Liver (tissue), 9 donors: ENCODE measurements around the gene FKBP1A. TPM values are rescaled to one million over a fixed set of nuclear protein-coding genes. Genes with fewer than 3 reads are reported as not detected.

ENCODE experiments used
- DNase-seq: peaks from one replicate; pipeline ENCODE4 v3.0.0-alpha.2; 2017; ENCODE audit warnings: low spot score
- H3K27ac ChIP-seq, 2 donors: one replicate each; pipeline ENCODE4 v1.7.0; 2013; ENCODE audit warnings: inconsistent platforms in 2 of 2, low read length in 2 of 2, control low read depth in 1 of 2, low read depth in 1 of 2, mild to moderate bottlenecking in 1 of 2
- H3K27me3 ChIP-seq, 4 donors: one replicate each; pipeline versions ENCODE4 v1.6.1 to v1.7.0; 2013; ENCODE audit warnings: low read length in 3 of 4, inconsistent platforms in 1 of 4, mild to moderate bottlenecking in 1 of 4, moderate library complexity in 1 of 4; ENCODE audit not compliant: control insufficient read depth in 4 of 4, insufficient read depth in 4 of 4
- H3K36me3 ChIP-seq, 4 donors: one replicate each; pipeline versions ENCODE4 v1.6.1 to v1.7.0; 2013; ENCODE audit warnings: low read length in 3 of 4, mild to moderate bottlenecking in 3 of 4, low read depth in 1 of 4, moderate library complexity in 1 of 4; ENCODE audit not compliant: control insufficient read depth in 4 of 4, insufficient read depth in 3 of 4
- H3K4me1 ChIP-seq, 4 donors: one replicate each; pipeline versions ENCODE4 v1.6.1 to v1.7.0; 2013; ENCODE audit warnings: low read length in 3 of 4, mild to moderate bottlenecking in 3 of 4, moderate library complexity in 1 of 4; ENCODE audit not compliant: control insufficient read depth in 4 of 4, insufficient read depth in 4 of 4
- H3K4me3 ChIP-seq, 3 donors: one replicate each; pipeline versions ENCODE4 v1.6.1 to v1.7.0; 2013; ENCODE audit warnings: low read length in 3 of 3, control low read depth in 1 of 3, low read depth in 1 of 3, mild to moderate bottlenecking in 1 of 3
- H3K9ac ChIP-seq, 2 donors: one replicate each; pipeline ENCODE4 v1.7.0; 2013; ENCODE audit warnings: low read length in 2 of 2, mild to moderate bottlenecking in 2 of 2, moderate library complexity in 2 of 2, control low read depth in 1 of 2, low read depth in 1 of 2
- H3K9me3 ChIP-seq, 4 donors: one replicate each; pipeline versions ENCODE4 v1.6.1 to v1.7.0; 2013; ENCODE audit warnings: low read length in 3 of 4; ENCODE audit not compliant: control insufficient read depth in 4 of 4
- ATF3 ChIP-seq: IDR thresholded peaks from 2 replicates; pipeline ENCODE4 v1.6.1; 2016; ENCODE audit warnings: antibody characterized with exemption
- EGR1 ChIP-seq, 2 donors: IDR thresholded peaks; 2 replicates each; pipeline ENCODE4 v1.6.1; 2016 to 2018; ENCODE audit warnings: antibody characterized with exemption in 2 of 2, low read depth in 2 of 2
- FOXA1 ChIP-seq: IDR thresholded peaks from 2 replicates; pipeline ENCODE4 v1.6.1; 2016; ENCODE audit warnings: antibody characterized with exemption
- FOXA2 ChIP-seq: IDR thresholded peaks from 2 replicates; pipeline ENCODE4 v1.6.1; 2016; ENCODE audit warnings: antibody characterized with exemption
- HNF4A ChIP-seq, 2 donors: conservative IDR thresholded peaks; 2 replicates each; pipeline ENCODE4 v1.6.1; 2016; ENCODE audit warnings: antibody characterized with exemption in 2 of 2, mild to moderate bottlenecking in 2 of 2
- HNF4G ChIP-seq: IDR thresholded peaks from 2 replicates; pipeline ENCODE4 v1.6.1; 2016; ENCODE audit warnings: antibody characterized with exemption
- MAX ChIP-seq: IDR thresholded peaks from 2 replicates; pipeline ENCODE4 v1.6.1; 2016; ENCODE audit warnings: antibody characterized with exemption
- NR2F2 ChIP-seq: IDR thresholded peaks from 2 replicates; pipeline ENCODE4 v1.6.1; 2016; ENCODE audit warnings: antibody characterized with exemption
- REST ChIP-seq: IDR thresholded peaks from 2 replicates; pipeline ENCODE4 v1.6.1; 2016; ENCODE audit warnings: antibody characterized with exemption, mild to moderate bottlenecking
- RXRA ChIP-seq, 2 donors: IDR thresholded peaks; 2 replicates each; pipeline ENCODE4 v1.6.1; 2017 to 2018; ENCODE audit warnings: antibody characterized with exemption in 2 of 2, mild to moderate bottlenecking in 1 of 2
- SP1 ChIP-seq: IDR thresholded peaks from 2 replicates; pipeline ENCODE4 v1.6.1; 2018; ENCODE audit warnings: antibody characterized with exemption, mild to moderate bottlenecking
- WGBS: extraction: QIAGEN DNeasy Blood & Tissue Kit; methylation state at CpG from one replicate; pipeline ENCODE4 v1.1.7; 2013; 5-methylcytosine and 5-hydroxymethylcytosine counted together
- polyA plus RNA-seq, 2 donors: library from polyadenylated mRNA; stranded (reverse) in 1 of 2; unstranded in 1 of 2; fragments of 200-250 nt in 1 of 2; fragments of >200 nt in 1 of 2; fragmentation: Nextera tagmentation in 1 of 2; extraction: Ambion mirVana in 1 of 2; gene quantifications; one replicate each; pipeline versions ENCODE4 v1.2.1 to v1.2.3, GENCODE V29; 2013 to 2015
- total RNA-seq, 2 donors: library from RNA; depleted of rRNA; stranded (reverse); fragments of >200 nt; gene quantifications; one replicate each; pipeline ENCODE4 v1.2.3, GENCODE V29; 2014
- donor health status: healthy.
- donor health status: healthy.
- donor health status: healthy.
- donor health status: healthy.
- donor health status: healthy.

FKBP1A gene
- total and polyA plus RNA-seq, 4 donors: 49.3 to 114 (median 76.9) TPM

GRCh38 chr20:1335961-1336698 lies 56.7 kb downstream of the FKBP1A start:
- Histone ChIP-seq H3K36me3 (no peaks in the 10 kb centered on the region), H3K27ac (peak overlapping the region; percentile 14 to 63), H3K27me3 (no peaks in the 10 kb centered on the region), H3K4me1 (peaks cover 4 to 17% (median 11%) of the 10 kb centered on the region in 4 donors), H3K9ac (no peak overlapping the region), H3K4me3 (no peak overlapping the region), H3K9me3 (no peaks in the 10 kb centered on the region)
- TF ChIP-seq HNF4G: no peak
- TF ChIP-seq REST: no peak
- TF ChIP-seq RXRA (IDR thresholded peaks at IDR 0.05): peak in 1 of 2 donors; percentile 3
- TF ChIP-seq HNF4A (conservative IDR thresholded peaks at IDR 0.05): peak in 1 of 2 donors; percentile 17
- WGBS: 44% methylated on average over 6 of the region's 6 CpGs
- peak; percentile 17 for DNase-seq

- Histone ChIP-seq H3K4me1 (peaks cover 4 to 24% (median 14%) of the 10 kb centered on the region in 4 donors), H3K4me3 (no peak overlapping the region), H3K9me3 (no peaks in the 10 kb centered on the region), H3K9ac (no peak overlapping the region), H3K36me3 (no peaks in the 10 kb centered on the region), H3K27me3 (no peaks in the 10 kb centered on the region), H3K27ac (no peak overlapping the region)
- 70% methylated on average over 3 of the region's 3 CpGs for WGBS
- no peak for TF ChIP-seq SP1
- TF ChIP-seq NR2F2: no peak
- TF ChIP-seq RXRA (IDR thresholded peaks at IDR 0.05): no peak
- no peak for TF ChIP-seq ATF3
- no peak for TF ChIP-seq FOXA2
- TF ChIP-seq MAX: no peak
- no peak for TF ChIP-seq HNF4G
- no peak for TF ChIP-seq FOXA1
- DNase-seq: peak; percentile 30
Measured at GRCh38 chr20:1334761-1335160, 58.1 kb downstream of the FKBP1A start.

- TF ChIP-seq EGR1 (IDR thresholded peaks at IDR 0.05; ENCODE audit: low read depth in 2 of 2) (no peak), SP1 (no peak), ATF3 (no peak), HNF4G (no peak), RXRA (IDR thresholded peaks at IDR 0.05) (no peak), MAX (no peak)
- Histone ChIP-seq H3K4me3 (no peak overlapping the region), H3K27ac (no peak overlapping the region), H3K27me3 (no peaks in the 10 kb centered on the region), H3K36me3 (no peaks in the 10 kb centered on the region), H3K9me3 (no peaks in the 10 kb centered on the region), H3K4me1 (peaks cover 4 to 27% (median 14%) of the 10 kb centered on the region in 4 donors), H3K9ac (no peak overlapping the region)
- WGBS: 87% methylated on average over 4 of the region's 4 CpGs
- DNase-seq: no peak
Measured at GRCh38 chr20:1334370-1334731, 58.5 kb downstream of the FKBP1A start.
